GM10248 (cell line): ENCODE data around the gene SMAD7.

Source experiments
- CTCF ChIA-PET: fragments of 300-600 bp; sonication (Branson Sonifier 250); formaldehyde crosslinking; extraction: SDS; loops from one replicate; lab custom pipeline; 2021; ENCODE audit warnings: antibody characterized with exemption; lab: Yijun Ruan, JAX
- POLR2A ChIA-PET: fragments of 350-650 bp; sonication (Branson Sonifier 250); formaldehyde crosslinking; extraction: SDS; loops from one replicate; lab custom pipeline; 2020; ENCODE audit warnings: antibody characterized with exemption; lab: Yijun Ruan, JAX
- DNase-seq: peaks from one replicate; pipeline ENCODE4 v3.0.0; 2012; ENCODE audit errors: extremely low spot score
- CTCF ChIP-seq: IDR thresholded peaks from 2 replicates; pipeline ENCODE4 v1.5.1; 2012; ENCODE audit warnings: mild to moderate bottlenecking, low read depth; ENCODE audit errors: extremely low read depth, missing control alignments, control extremely low read depth

Gene SMAD7

GRCh38 chr18:48913201-48913600 is 37.6 kb downstream of the SMAD7 start:
- DNase-seq: no peak
- POLR2A ChIA-PET: no interaction called here
- CTCF ChIA-PET: interaction anchor here (0.7 to 1.2 kb wide), 4 partner anchors 12 to 135 kb away, joined by 3 to 4 read pairs (median 3); no protein-coding TSS in a partner anchor
- no peak for TF ChIP-seq CTCF

GRCh38 chr18:48910972-48911545 is 39.7 kb downstream of the SMAD7 start:
- ChIA-PET CTCF (interaction anchor here (0.8 to 1.2 kb wide), 4 partner anchors 20 to 134 kb away, joined by 3 read pairs; no protein-coding TSS in a partner anchor), POLR2A (no interaction called here)
- TF ChIP-seq CTCF: no peak
- DNase-seq: no peak

- POLR2A ChIA-PET: interaction anchor here (0.7 kb wide), 1 partner anchor 34 kb away, joined by 3 read pairs; no protein-coding TSS in a partner anchor
- CTCF ChIA-PET: no interaction called here
- no peak for TF ChIP-seq CTCF
- DNase-seq: no peak
Observed at GRCh38 chr18:48909721-48910120, 41.0 kb downstream of the SMAD7 start.

- CTCF ChIA-PET: no interaction called here
- POLR2A ChIA-PET: interaction anchor here (0.7 kb wide), 1 partner anchor 33 kb away, joined by 3 read pairs; no protein-coding TSS in a partner anchor
- TF ChIP-seq CTCF: no peak
- DNase-seq: no peak
Observed at GRCh38 chr18:48908916-48909315, 41.8 kb downstream of the SMAD7 start.

GRCh38 chr18:48905513-48905912 is 45.3 kb downstream of the SMAD7 start:
- ChIA-PET CTCF (no interaction called here), POLR2A (no interaction called here)
- no peak for TF ChIP-seq CTCF
- no peak for DNase-seq

- DNase-seq: no peak
- POLR2A ChIA-PET: no interaction called here
- no peak for TF ChIP-seq CTCF
- CTCF ChIA-PET: no interaction called here
Observed at GRCh38 chr18:48904847-48905394, 45.8 kb downstream of the SMAD7 start.
